Retinal pigment epithelial cell (primary cell): Measurements from ENCODE around the gene PWWP2A.
A peak's percentile ranks its signal among the peaks of the same experiment; 100 is the strongest.

Source experiments
- DNase-seq: peaks from one replicate; pipeline ENCODE4 v3.0.0-alpha.2; 2010; ENCODE audit warnings: low read depth
- H3K4me3 ChIP-seq: 2 replicates; pipeline ENCODE4 v1.5.1; 2011; ENCODE audit warnings: mild to moderate bottlenecking, low read length, control low read depth, moderate library complexity
- TF ChIP-seq, protein P1 (sequence below): conservative IDR thresholded peaks from 2 replicates; pipeline ENCODE4 v1.5.1; 2011; ENCODE audit warnings: low read depth, low read length, control low read depth, inconsistent platforms

The PWWP2A gene, protein sequence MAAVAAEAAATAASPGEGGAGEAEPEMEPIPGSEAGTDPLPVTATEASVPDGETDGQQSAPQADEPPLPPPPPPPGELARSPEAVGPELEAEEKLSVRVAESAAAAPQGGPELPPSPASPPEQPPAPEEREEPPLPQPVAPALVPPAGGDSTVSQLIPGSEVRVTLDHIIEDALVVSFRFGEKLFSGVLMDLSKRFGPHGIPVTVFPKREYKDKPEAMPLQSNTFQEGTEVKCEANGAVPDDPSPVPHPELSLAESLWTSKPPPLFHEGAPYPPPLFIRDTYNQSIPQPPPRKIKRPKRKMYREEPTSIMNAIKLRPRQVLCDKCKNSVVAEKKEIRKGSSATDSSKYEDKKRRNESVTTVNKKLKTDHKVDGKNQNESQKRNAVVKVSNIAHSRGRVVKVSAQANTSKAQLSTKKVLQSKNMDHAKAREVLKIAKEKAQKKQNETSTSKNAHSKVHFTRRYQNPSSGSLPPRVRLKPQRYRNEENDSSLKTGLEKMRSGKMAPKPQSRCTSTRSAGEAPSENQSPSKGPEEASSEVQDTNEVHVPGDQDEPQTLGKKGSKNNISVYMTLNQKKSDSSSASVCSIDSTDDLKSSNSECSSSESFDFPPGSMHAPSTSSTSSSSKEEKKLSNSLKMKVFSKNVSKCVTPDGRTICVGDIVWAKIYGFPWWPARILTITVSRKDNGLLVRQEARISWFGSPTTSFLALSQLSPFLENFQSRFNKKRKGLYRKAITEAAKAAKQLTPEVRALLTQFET

DNA sequence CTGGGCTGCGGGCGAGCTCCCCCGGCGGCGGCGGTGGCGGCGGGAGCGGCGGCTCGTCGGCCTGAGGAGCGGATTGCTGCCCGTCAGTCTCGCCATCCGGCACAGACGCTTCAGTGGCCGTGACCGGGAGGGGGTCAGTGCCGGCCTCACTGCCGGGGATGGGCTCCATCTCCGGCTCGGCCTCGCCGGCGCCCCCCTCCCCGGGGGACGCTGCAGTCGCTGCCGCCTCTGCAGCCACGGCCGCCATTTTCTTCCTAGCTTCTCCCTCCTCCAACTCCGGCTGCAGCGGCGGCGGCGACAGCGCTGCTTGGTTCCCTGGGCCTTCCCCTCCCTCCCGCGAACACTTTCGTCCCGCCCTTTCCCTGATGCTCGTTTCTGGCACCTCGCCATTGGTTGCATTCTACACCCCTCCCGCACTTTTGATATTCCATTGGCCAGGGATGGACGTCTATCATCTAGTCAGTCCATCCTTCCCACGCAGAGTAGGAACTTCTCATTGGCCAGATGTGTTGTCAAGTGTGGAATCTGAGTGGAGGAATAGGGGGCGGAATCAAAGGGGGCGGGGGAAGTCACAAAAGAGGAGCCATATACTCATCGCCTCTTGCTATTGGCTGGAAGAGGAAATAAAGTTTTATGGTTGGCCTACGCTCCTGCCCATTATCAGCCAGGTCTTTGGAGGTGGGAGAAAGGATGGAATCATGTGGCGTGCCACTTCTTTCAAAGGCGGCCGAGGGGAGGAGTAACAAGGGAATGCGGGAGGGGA, at the start of gene PWWP2A:
Gene PWWP2A, minus strand, starts transcription at position 309 of the 763 bp plus-strand sequence. Its CDS starts 62 bp downstream, at position 247.
- TF ChIP-seq, protein P1, sequence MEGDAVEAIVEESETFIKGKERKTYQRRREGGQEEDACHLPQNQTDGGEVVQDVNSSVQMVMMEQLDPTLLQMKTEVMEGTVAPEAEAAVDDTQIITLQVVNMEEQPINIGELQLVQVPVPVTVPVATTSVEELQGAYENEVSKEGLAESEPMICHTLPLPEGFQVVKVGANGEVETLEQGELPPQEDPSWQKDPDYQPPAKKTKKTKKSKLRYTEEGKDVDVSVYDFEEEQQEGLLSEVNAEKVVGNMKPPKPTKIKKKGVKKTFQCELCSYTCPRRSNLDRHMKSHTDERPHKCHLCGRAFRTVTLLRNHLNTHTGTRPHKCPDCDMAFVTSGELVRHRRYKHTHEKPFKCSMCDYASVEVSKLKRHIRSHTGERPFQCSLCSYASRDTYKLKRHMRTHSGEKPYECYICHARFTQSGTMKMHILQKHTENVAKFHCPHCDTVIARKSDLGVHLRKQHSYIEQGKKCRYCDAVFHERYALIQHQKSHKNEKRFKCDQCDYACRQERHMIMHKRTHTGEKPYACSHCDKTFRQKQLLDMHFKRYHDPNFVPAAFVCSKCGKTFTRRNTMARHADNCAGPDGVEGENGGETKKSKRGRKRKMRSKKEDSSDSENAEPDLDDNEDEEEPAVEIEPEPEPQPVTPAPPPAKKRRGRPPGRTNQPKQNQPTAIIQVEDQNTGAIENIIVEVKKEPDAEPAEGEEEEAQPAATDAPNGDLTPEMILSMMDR, result no peak
- peak; percentile 100 for DNase-seq
- peak within 1 kb of the TSS; percentile 82 for H3K4me3 ChIP-seq

- TF ChIP-seq, protein P1, result no peak
- no peak for DNase-seq
- H3K4me3 ChIP-seq, result no peak overlapping the region
Observed at GRCh38 chr5:160167624-160168165, 48.4 kb upstream of the PWWP2A start.

GRCh38 chr5:160166973-160167623, 47.8 kb upstream of the PWWP2A start:
- no peak for DNase-seq
- TF ChIP-seq, protein P1, result no peak
- no peak overlapping the region for H3K4me3 ChIP-seq

DNA sequence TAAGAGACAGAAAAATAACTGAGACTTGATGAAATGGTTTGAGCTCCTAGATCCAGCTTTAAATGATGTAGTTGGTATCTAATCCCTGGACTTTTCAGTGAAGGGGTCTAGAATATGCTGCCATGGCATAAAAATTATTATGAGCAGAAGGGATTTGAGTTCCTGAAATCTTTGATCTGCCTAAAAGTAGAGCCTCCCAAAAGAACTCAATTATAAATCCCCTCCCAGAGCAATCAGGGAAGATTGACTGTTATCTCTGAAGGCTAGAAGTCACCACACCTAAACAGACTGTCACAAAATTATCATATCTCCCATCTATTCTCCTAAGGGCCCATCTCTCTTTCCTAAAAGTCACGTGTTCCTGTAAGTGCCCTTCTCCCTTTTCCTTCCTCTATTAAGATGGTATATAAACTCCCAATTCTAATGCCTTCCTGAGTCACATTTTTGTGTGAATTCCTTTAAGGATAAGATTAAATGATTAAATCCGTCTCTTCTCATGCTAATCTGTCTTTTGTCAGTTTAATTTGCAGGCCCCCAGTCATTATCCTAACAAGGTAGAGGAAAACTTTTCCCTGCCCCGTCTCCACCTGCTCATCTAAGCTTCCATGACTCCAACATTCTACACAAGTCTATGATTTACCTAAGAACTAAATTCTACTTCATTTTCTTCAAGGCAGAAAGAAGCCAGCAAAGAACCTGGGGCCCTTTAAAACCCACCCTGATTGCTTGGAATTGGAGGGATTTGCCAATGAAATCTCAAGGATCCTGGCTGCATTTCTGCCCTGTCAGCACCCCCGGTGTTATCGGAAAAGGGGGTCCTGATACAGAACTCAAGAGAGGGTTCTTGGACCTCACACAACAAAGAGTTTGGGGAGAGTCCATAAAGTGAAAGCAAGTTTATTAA, 47.1 kb upstream of the PWWP2A start:
- no peak for DNase-seq
- H3K4me3 ChIP-seq, result no peak overlapping the region
- TF ChIP-seq, protein P1, result no peak

GRCh38 chr5:160165137-160166068, 46.2 kb upstream of the PWWP2A start:
- TF ChIP-seq, protein P1, result no peak
- no peak overlapping the region for H3K4me3 ChIP-seq
- peak; percentile 95 for DNase-seq
